ENCODE results near the gene CPEB4.

The CPEB4 gene

GRCh38 chr5:173954671-173955521 is 66.7 kb downstream of the CPEB4 start (continued):
- TF ChIP-seq POU6F1 (CRISPR knock-in tag; IDR thresholded peaks at IDR 0.05; ENCODE audit: borderline replicate concordance, low read depth) (no peak), ISL1 (CRISPR knock-in tag; IDR thresholded peaks at IDR 0.05) (no peak), BACH2 (CRISPR knock-in tag; IDR thresholded peaks at IDR 0.05; ENCODE audit: borderline replicate concordance) (no peak)

- TF ChIP-seq OSR1 (CRISPR knock-in tag; IDR thresholded peaks at IDR 0.05) = no peak
- no peak for TF ChIP-seq GLIS3 (CRISPR knock-in tag; IDR thresholded peaks at IDR 0.05)
- no peak for ATAC-seq
These were observed 72.8 kb downstream of the CPEB4 start for GRCh38 chr5:173960986-173961385.

GRCh38 chr5:173961418-173961817 is 73.3 kb downstream of the CPEB4 start:
- TF ChIP-seq RARB (CRISPR knock-in tag; IDR thresholded peaks at IDR 0.05) (no peak), CSRNP3 (CRISPR knock-in tag; IDR thresholded peaks at IDR 0.05) (no peak), ZFP3 (CRISPR knock-in tag; IDR thresholded peaks at IDR 0.05) (no peak), ZC3H10 (CRISPR knock-in tag; IDR thresholded peaks at IDR 0.05) (no peak), POU6F1 (CRISPR knock-in tag; IDR thresholded peaks at IDR 0.05; ENCODE audit: borderline replicate concordance, low read depth) (no peak), ZNF8 (CRISPR knock-in tag; IDR thresholded peaks at IDR 0.05) (no peak), ZFP30 (CRISPR knock-in tag; IDR thresholded peaks at IDR 0.05) (no peak), TOX (CRISPR knock-in tag; IDR thresholded peaks at IDR 0.05; ENCODE audit: borderline replicate concordance) (no peak), ARNTL (CRISPR knock-in tag; IDR thresholded peaks at IDR 0.05; ENCODE audit: borderline replicate concordance, low read depth) (no peak), PPARA (CRISPR knock-in tag; IDR thresholded peaks at IDR 0.05; ENCODE audit: borderline replicate concordance) (no peak)

GRCh38 chr5:173962436-173962972 is 74.4 kb downstream of the CPEB4 start:
- TF ChIP-seq BACH2 (CRISPR knock-in tag; IDR thresholded peaks at IDR 0.05; ENCODE audit: borderline replicate concordance) (no peak), ZFP30 (CRISPR knock-in tag; IDR thresholded peaks at IDR 0.05) (no peak), CREB5 (CRISPR knock-in tag; IDR thresholded peaks at IDR 0.05; ENCODE audit: low read depth) (no peak), ISL1 (CRISPR knock-in tag; IDR thresholded peaks at IDR 0.05) (no peak), ZNF70 (CRISPR knock-in tag; IDR thresholded peaks at IDR 0.05) (no peak), POU6F1 (CRISPR knock-in tag; IDR thresholded peaks at IDR 0.05; ENCODE audit: borderline replicate concordance, low read depth) (no peak), CSRNP3 (CRISPR knock-in tag; IDR thresholded peaks at IDR 0.05) (no peak), ZNF565 (CRISPR knock-in tag; conservative IDR thresholded peaks at IDR 0.05; ENCODE audit: low read depth) (no peak), TOX (CRISPR knock-in tag; IDR thresholded peaks at IDR 0.05; ENCODE audit: borderline replicate concordance) (no peak), ZFP3 (CRISPR knock-in tag; IDR thresholded peaks at IDR 0.05) (no peak), SNAI2 (CRISPR knock-in tag; IDR thresholded peaks at IDR 0.05) (no peak), ARNTL (CRISPR knock-in tag; IDR thresholded peaks at IDR 0.05; ENCODE audit: borderline replicate concordance, low read depth) (no peak), PPARA (CRISPR knock-in tag; IDR thresholded peaks at IDR 0.05; ENCODE audit: borderline replicate concordance) (no peak), ESRRG (CRISPR knock-in tag; IDR thresholded peaks at IDR 0.05) (no peak), ZNF8 (CRISPR knock-in tag; IDR thresholded peaks at IDR 0.05) (no peak), OSR1 (CRISPR knock-in tag; IDR thresholded peaks at IDR 0.05) (no peak), RARB (CRISPR knock-in tag; IDR thresholded peaks at IDR 0.05) (no peak), PATZ1 (CRISPR knock-in tag; IDR thresholded peaks at IDR 0.05; ENCODE audit: borderline replicate concordance) (no peak), GLIS3 (CRISPR knock-in tag; IDR thresholded peaks at IDR 0.05) (no peak), CSDC2 (CRISPR knock-in tag; IDR thresholded peaks at IDR 0.05) (no peak)
- no peak for ATAC-seq

More at GRCh38 chr5:173961418-173961817, 73.3 kb downstream of the CPEB4 start:
- no peak for ATAC-seq

All from SK-N-SH treated with all-trans-retinoic acid at 6 μM for 48 hours (cell line).